Renal cortical epithelial cell (primary cell): Measurements from ENCODE around the gene NOC2L. TPM values are rescaled to one million over a fixed set of nuclear protein-coding genes. Genes with fewer than 3 reads are reported as not detected.
"Not testable (repeated sequence)": the region's sequence is repeated elsewhere in the genome, so short reads cannot be mapped to it uniquely, and the experiment has no call there.

ENCODE experiments used
- DNase-seq: peaks from one replicate; pipeline ENCODE4 v3.0.0-alpha.2; 2011; ENCODE audit warnings: low read depth
- total RNA-seq: library from RNA; depleted of rRNA; stranded (reverse); fragments of >200 nt; gene quantifications from 2 replicates; pipeline ENCODE4 v1.2.3, GENCODE V29; 2014

The NOC2L gene
- total RNA-seq, result 59.7 and 88.7 TPM in 2 replicates

DNA sequence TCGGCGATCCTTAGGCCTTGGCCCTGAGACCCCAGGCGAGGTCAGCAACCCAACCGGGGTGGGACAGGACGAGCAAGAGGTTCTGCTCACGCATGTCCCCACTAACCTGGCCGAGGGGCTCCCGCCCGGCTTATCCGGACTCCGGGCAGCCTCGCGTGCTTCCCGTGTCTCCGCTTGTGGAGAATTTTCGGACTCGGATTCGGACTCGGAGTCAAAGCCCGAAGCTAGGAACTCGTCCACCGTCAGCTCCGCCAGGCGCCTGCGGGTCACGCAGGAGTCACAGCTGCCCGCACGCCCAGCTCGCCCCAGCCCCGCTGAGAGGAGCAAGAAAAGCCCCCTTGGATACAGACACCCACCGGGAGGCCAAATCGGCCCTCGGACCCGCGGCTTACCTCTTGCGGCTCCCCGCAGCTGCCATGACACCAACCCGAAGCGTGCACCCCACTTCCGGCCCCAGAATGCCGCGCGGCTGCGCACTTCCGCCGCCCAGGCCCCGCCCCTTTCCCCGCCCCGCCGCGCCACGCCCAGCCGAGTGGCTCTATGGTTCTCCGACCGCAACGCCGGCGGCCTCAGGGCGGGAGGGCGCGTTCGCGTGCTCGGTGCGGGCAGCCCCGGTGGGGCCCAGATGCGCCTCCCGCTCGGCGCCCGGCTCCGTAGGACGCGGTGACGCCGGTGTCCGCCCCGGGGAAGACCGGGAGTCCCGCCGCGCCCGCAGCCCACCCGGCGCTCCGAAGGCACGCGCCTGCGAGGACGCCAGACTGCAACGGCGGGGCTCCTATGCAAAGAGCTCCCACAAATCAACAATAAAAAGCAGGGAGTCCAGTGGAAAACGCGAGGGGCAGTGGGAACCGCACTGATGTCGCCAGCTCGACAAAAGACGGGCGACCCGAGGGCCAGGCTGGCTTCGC, at the start of gene NOC2L:
TSS of gene NOC2L (minus strand) at position 434 of the 908 bp plus-strand sequence. CDS start at position 418, 16 bp downstream.
- peak; percentile 49 for DNase-seq

DNA sequence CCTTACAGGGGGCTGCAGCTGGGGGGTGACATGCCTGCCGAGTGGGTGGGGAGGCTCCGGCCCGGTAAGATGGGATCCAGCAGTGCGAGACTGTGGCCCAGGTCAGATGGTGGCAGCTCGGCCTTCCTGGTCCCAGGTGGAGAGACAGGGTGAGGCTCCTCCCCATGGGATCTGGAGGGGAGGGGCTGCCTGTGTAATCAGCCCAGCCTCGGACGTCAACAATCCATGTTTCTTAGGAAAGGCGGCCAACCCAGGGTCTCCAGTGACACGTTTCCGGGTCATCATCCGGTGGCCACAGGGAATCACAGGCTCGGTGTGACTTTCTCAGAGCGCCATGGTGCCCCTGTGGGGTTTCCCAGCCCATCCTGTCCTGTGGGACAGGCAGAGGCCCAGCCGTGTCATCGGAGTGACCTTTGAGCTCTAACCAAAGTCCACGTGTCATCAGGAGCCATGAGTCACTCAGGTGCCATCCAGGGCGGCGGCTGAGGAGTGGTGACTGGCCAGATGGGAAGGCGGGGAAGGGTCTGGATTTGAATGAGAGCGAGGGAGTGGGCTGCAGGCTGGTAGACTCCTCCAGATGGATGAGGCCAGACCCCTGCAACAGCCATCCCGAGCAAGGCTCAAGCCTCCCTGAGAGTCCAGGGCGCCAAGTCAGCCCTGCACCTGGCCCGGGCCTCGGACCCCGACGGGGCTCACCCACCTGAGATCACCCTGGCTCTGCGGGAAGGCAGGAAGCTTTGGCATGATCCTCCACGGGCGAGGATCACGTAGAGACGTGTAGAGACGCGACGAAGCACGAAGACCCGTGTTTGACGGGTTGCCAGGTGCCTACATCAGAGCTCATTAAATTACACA, 47.5 kb upstream of the NOC2L start:
- no peak for DNase-seq

DNA sequence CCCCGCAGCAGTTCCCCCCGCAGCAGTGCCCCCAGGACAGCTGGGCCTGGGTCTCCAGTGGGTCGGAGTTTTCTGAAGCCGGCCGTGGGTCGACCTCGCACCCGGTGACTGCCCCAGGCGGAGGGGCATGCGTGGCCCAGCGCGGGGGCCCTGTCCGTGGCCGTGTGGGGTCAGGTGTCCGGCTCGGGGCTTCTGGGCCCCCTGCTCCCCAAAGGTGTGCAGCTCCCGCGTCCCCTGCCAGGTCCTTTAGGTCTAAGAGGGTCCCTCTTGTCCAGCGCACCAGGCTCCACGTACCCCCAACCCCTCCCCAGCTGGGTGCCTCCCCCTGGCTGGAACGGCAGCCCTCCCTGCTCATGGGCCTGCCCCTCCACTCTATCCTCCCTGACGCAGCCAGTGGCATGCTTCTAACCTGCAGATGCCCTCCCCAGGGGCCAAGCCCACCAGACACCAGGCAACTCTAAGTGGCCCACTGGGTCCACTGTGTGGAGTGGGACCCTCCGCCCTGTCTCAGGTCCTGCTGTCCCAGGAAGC, 46.8 kb upstream of the NOC2L start:
- DNase-seq, result no peak

DNA sequence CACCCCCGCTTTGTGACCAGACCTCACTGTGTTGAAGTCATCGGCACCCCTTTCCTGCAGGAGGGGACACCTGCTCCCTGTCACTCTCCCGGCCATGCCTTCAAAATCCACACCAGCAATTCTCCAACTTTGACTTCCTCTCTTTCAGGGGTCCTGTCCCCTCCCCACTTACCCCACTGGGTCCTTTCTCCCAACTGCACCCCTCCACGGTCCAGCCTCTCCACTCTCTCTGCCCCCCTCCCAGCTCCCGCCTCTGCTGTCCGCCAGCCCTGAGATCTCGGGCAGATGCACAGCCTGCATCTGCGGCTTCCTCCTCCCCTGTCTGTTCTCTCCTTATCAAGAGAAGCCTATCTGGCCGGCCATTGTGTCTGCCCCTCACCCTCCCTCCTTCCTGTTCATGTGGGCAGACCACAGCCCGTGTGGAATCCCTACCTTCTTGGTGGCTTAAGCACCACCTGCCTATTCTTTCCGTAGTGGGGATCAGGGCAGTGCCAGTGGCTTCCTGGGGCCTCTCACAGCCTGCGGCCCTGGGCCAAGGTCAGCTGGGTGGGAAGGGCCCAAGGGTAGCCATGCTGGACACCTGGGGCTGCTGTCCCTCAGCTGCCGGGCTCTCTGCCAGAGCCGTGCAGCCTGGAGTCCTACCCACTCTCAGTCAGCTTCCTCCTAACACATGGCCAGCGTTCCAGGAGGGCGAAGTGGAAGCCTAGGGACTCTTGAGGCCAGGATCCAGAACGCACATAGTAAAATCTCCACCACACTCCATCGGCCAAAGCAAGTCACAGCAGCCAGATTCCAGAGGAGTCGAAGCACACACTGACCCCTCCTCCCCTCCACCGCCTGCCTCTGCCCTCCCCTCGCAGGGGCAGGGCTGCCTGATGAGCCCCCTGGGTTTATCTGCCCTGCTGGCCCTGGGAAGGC, 46.0 kb upstream of the NOC2L start:
- peak; percentile 37 for DNase-seq

DNA sequence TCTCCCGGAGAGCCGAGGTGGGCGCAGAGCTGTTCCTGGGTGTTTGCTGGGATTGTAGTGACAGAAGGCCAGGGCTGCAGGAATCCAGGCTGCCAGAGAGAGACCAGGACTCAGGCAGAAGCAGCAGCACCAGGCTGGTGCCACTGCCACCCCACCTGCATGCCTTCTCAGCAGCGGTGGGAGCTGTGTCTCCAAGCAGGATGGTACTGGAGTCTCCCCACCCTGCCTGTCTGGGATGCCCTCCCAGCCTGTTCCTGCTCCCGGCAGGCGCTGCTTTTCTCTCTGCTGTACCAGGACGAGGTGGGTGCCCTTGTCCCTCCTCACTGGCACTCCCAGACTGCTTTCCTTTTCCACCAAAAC, 45.3 kb upstream of the NOC2L start:
- DNase-seq, result no peak

DNA sequence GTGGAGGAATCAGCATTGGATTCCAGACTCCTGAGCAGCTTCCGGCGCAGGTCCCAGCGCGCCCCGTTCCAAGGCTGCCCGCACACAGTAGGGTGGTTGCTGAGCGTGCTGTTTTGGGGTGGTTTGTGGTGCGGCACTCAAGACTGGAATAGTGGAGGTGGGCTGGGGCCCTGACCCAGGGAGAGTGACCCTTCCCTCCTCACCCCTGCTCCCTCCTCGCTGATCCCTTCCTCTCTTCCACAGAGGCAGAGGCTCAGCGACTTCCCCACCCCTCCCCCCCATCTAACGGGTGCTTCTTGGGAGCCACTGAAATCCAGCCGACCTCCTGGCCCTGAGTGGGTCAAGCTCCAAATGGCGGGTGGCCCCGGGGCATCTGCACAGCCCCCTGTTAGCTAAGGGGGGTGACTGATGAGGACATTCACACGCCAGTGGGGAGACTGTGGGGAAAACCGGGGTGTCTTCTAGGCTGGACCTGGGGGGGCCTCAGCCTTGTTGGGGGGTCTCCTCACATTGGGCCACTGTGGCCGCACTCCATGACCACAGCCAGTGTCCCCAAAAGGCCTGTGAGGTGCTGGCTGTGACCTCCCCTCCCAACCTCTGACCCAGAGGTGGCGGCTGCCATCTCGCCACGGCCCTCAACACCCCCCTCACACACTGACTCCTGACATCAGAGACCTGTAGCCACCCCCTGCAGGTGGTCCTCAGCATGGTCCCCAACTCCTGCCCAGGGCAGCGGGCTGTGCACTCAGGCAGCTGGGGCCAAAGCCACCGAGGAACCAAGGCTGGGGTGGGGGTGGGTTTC, 44.8 kb upstream of the NOC2L start:
- DNase-seq, result no peak

DNA sequence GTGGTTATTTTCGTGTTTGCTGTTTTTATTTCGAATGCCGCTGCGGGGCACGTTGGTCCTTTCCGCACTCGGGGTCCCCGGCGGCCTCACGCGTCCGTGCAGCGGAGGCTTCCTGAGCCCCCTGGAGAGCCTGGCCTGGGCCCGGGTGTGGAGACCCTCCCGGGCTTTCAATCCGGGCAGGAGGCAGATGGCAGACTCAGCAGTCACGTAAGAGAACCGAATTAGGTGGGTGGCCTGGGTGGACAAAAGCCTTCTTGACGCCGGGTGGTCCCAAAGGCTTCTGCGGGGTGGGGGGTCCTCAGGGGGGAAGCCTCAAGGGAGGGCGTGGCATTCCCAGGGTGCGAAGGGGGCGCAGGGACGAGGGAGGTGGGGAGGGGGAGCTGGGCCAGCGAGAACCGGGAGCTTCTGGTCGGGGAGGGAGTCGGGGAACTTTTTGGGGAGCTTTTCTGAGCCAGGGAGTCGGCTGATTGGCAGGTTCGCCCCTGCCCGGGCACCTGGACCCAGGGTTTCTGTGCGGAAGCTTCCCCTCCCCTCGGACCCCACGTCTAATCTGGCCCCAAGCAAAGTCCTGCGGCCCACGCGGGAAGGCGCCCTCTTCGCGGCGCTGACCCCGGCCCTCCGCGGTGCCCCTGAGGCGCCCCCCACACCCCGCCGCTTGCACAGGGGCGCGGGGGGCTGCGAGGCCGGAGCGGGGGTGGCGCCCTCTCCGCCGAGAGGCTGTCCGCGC, 42.2 kb upstream of the NOC2L start:
- no peak for DNase-seq

DNA sequence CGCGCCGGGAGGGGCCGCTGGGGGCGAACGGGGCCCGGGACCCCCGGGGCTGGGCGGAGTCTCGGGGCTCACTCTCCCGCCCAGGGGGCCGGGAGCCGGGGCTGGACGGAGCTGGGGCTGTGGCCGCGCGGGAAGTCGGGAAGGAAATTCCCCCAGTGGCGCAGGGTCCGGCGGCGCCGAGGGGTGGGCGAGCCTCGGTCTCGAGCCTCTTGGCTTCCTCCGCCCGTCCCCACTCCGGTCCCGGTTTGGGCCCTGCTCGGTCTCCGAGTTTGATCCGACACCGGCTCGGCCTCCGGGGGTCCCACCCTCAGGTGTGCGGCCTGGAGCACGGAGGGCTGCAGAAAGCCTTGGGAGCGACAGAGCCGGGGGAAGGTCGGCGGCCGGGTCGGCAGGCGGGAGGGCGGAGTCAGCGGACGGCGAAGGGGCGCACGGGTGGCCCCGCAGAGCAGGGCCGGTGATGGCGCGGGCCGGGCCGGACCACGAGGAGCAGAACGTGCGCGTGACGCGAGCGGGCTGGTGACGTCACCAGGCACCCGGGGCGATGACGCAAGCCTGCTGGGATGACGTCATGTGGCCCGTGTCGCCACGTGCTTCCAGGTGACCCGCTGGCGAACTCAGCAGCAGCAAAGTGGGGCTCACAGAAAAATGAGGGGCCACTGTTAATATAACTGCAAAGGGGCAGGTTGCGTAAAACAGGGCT, 41.5 kb upstream of the NOC2L start:
- peak; percentile 41 for DNase-seq

DNA sequence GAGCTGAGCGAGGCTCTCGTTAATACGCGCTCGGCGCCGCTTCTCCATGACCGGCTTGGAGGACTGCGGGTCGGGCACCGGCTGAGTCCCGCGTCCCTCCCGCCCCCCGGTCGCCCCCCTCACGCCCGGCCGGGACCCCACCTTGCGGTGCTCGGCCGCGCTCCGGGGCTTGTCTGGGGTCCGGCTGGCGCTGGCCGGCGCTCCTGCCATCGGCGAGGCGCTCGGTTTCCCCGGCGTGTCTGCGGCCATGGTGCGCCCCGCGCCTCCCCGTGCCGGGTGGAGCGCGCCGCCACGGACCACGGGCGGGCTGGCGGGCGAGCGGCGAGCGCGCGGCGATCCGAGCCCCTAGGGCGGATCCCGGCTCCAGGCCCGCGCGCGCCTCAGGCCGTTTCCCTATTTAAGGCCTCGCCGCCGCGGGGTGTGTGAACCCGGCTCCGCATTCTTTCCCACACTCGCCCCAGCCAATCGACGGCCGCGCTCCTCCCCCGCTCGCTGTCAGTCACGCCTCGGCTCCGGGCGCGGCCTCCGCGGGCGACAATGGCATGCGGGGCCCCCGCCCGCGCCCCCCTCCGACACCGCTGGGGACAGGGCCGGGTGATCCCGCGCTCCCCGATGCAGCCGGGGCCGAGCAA, 40.8 kb upstream of the NOC2L start, which contains the start of gene HES4:
TSS of gene HES4 (minus strand) at position 373 of the 632 bp plus-strand sequence. CDS start at position 249, 124 bp downstream.
- peak; percentile 72 for DNase-seq

DNA sequence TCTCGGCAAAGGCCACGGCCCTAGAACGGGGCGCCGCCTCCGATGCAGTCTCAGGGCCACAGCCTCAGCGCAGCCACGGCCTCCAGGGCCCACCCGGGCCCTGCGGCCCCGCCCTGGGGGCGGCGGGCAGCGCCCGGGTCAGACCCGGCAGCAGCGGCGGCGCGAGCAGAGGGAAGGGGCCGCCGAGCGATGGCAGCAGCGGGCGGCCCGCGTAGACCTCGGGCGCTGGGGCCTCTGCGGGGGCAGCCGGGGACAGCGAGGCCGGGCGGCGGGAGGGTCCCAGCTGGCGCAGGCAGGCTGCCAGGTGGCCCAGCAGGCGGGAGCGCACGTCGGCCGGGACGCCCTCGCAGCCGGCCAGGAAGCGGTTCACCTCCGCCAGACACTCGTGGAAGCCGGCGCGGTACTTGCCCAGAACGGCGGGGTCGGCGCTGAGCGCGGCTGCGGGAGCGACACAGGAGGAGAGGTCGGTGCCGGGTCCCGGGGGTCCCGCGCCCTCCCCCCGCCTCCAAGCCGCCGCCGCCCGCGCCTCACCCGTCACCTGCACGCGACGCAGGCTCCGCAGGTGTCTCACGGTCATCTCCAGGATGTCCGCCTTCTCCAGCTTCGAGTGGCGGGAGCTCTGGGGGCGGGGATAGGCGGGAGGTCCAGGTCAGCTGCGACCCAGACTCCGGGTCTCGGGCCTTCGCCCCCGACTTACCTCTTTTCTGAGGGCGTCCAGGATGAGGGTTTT, 40.1 kb upstream of the NOC2L start:
- no peak for DNase-seq

DNA sequence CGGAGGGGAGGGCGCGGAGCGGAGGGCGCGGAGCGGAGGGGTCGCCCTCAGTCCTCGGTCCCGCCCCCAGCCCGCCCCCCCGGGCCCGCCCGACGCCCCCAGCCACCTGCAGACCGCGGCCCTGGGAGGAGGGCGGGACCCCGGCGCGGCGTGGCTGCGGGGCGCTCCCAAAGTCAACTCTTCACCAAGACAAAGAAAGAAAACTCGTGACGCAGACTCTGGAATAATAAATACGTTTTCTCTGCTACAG, 39.6 kb upstream of the NOC2L start:
- DNase-seq, result no peak

DNA sequence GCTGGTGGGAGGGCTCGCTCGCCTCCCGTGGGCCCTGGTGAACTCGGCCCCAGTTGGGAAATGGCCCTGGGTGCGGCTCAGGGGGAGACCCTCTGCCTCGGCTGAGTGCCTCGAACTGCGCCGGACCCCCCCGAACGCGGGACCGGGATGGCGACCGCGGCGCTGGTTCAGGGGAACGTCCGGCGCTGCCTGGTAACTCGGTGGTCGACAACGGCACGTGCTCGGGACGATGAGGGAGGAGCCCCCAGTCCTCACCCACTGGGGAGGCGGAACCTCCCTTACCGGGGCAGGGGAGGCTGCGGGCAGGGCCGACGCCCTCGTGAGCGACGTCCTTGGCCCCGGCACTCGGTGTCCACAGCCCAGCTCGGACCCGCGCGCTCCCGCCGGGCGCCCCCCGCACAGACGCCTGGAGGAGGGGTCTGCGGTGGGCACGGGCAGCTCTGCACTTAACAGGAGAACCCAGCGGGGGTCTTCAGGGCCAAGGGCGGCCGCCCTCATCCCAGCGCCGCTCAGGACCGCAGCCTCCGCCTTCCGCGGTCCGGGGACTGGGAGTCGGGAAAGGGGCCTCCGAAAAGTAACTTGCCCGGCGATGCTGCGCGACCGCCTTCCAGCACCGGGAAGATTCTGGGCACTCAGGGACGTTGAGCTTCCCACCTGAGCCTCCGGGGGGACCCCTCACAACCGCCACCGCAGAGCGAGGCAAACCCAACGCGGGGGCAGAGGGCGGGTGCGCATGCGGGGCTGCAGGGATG, 39.1 kb upstream of the NOC2L start:
- no peak for DNase-seq

DNA sequence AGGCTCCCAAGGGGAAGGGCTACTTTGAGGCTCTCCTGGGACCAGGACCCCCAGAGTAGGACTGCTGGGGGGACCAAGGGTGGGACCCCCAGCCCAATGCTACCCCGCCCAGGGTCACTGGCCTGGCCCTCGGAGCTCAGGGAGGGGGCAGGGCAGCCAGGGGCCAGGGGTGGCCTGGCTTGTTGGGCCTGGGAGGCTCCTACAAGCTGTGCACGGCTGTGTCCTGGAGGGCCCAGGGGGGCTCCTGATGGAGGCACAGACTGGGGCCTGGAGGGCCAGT, 38.6 kb upstream of the NOC2L start:
- DNase-seq, result no peak

DNA sequence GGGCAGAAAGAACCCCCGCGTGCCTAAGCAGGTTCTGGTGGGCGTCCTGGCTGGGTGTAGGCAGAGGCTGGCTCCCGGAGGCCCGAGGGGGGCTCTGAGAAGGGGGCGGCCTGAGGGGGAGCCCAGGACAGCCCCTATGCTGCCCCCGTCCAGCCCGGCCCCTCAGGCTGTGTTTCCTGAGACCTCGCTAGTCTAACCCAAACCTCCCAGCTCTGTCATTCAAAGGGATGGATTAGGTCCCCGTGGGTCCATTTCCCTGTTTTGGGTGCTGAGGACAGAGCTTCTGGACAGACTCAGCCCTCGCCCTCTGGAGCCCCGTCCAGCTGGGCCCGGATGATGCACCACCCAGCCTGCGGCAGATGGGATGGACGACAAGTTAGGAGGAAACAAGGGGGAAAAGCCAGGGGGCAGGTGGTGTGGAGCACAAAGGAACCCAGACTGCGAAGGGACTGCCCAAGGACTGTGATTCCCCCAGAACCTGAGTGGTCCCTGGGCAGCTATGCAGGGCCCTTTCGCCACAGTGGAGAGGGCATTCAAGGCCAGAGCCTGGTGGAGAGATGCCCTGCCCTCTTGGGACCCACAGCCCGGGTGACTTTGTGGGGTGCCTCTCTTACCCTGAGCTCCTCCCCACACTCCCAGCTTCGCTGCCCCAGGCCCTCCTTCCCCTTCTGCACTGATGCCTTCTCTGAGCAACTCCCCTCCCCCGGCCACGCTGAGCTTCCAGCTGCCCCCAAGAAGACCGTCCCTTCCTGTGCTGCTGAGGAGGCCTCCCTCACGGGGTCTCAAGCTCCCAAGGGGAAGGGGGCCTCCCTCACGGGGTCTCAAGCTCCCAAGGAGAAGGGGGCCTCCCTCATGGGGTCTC, 38.0 kb upstream of the NOC2L start:
- no peak for DNase-seq

DNA sequence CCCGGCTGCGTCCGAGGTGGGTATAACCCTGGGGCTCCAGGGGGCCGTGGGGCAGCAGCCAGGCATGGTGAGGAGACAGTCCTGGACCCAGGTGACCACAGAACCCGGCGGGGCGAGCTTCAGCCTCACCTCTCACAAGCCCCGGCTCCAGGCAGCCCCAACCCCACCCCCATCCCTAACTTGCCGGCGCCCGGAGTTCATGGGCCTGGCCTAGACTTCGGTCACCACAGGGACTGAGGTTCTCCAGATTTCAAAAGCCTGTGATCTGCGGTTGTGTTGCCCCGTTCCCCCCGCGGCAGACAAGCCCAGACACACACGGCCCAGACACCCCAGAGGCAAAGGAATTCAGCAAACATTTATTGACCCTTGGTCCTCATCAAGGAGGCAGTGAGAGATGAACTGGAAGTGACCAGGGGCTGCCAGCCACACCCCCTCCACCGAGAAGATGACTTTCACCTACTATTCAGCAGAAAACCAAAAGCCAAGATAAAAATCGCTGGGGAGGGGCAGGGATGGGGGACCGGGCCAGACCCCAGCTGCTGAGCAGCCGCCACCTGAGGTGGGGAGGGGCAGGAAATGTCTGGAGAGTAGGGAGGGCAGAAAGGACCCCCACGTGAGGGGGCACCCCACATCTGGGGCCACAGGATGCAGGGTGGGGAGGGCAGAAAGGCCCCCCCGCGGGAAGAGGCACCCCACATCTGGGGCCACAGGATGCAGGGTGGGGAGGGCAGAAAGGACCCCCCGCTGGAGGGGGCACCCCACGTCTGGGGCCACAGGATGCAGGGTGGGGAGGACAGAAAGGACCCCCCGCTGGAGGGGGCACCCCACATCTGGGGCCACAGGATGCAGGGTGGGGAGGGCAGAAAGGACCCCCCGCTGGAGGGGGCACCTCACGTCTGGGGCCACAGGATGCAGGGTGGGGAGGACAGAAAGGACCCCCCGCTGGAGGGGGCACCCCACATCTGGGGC, 36.9 kb upstream of the NOC2L start:
- DNase-seq, result peak; percentile 23

DNA sequence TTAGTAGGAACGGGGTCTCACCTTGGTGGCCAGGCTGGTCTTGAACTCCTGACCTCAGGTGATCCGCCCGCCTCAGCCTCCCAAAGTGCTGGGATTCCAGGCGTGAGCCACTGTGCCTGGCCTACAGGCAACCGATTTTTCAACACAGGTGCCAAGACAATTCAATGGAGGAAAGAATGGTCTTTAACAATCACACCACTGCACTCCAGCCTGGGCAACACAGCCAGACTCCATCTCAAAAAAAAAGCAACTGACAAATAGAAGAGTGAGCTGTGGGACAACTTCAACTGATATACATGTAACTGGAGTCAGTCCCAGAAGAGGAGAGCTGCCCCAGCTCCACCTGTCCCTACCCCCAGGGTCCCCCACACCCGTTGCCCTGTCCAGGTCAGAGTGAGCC, 35.5 kb upstream of the NOC2L start:
- DNase-seq, result not testable (repeated sequence)
